Mesodermal cell (in vitro differentiated cells): ENCODE measurements around the gene MRGPRE. TPM values are rescaled to one million over a fixed set of nuclear protein-coding genes. Genes with fewer than 3 reads are reported as not detected.
"Not testable (repeated sequence)": the region's sequence is repeated elsewhere in the genome, so short reads cannot be mapped to it uniquely, and the experiment has no call there.

Experiments
- H3K27ac ChIP-seq: 2 replicates; pipeline ENCODE4 v1.7.0; 2013; ENCODE audit warnings: mild to moderate bottlenecking, low read depth, low read length, moderate library complexity; ENCODE audit not compliant: severe bottlenecking
- H3K36me3 ChIP-seq: 2 replicates; pipeline ENCODE4 v1.7.1; 2013; ENCODE audit warnings: mild to moderate bottlenecking, low read length, moderate library complexity; ENCODE audit not compliant: control insufficient read depth, insufficient read depth
- H3K4me1 ChIP-seq: one replicate; pipeline ENCODE4 v1.7.1; 2013; ENCODE audit warnings: mild to moderate bottlenecking, low read length; ENCODE audit not compliant: insufficient read depth, control insufficient read depth, poor library complexity, severe bottlenecking
- H3K4me3 ChIP-seq: 2 replicates; pipeline ENCODE4 v1.7.0; 2013; ENCODE audit warnings: low read length, control low read depth, mild to moderate bottlenecking; ENCODE audit not compliant: insufficient read depth, poor library complexity, severe bottlenecking; ENCODE audit errors: extremely low read depth
- H3K9me3 ChIP-seq: 2 replicates; pipeline ENCODE4 v1.7.1; 2013; ENCODE audit warnings: mild to moderate bottlenecking, low read length, moderate library complexity; ENCODE audit not compliant: control insufficient read depth
- WGBS, 2 experiments: methylation state at CpG; one replicate each; pipeline ENCODE4 v1.1.5; 2013; ENCODE audit warnings: missing lambda C conversion rate in 2 of 2; ENCODE audit not compliant: insufficient coverage in 2 of 2; 5-methylcytosine and 5-hydroxymethylcytosine counted together
- polyA plus RNA-seq, 2 experiments: library from polyadenylated mRNA; stranded (reverse); fragments of 50-300 nt; gene quantifications; one replicate each; pipeline ENCODE4 v1.2.3, GENCODE V29; 2013

MRGPRE gene
- not detected for polyA plus RNA-seq (2013, experiment 1 of 2)
- not detected for polyA plus RNA-seq (2013, experiment 2 of 2)

- Histone ChIP-seq H3K36me3 (no peaks in the 10 kb centered on the region), H3K4me3 (no peak within 1 kb of the TSS)
- 86 to 88% methylated on average over 38 to 39 of the region's 39 CpGs for WGBS, 2 experiments
Measured at GRCh38 chr11:3231851-3232744, at the start of gene MRGPRE. Gene MRGPRE, minus strand, starts transcription at chr11:3232417. Its CDS starts 3,618 bp downstream, at chr11:3228799.

DNA sequence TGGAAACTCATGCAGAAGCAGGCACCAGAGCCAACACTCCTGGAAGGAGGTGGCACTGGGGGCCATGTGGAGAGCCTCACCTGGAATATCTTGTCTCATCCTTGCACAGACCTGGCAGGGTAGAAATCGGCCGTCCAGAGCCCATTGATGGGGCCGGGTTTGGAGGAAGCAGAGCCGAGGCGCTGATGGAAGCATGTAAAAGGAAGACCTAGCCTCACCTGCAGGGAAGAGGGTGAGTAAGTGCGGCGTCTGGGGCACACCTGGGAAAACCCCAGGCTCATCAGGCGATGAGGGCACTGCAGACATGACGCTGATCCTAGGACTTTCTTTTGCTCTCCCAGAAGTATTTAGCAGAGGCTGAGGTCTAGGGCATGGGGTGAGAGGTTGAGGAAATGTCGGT is 48.9 kb upstream of the MRGPRE start:
- not testable (repeated sequence) for H3K9me3 ChIP-seq, H3K27ac ChIP-seq, H3K4me1 ChIP-seq, H3K4me3 ChIP-seq, H3K36me3 ChIP-seq
- no CpG with 5 or more reads among the region's 10 CpGs for WGBS, 2 experiments

More at GRCh38 chr11:3231851-3232744, at the start of gene MRGPRE:
- Histone ChIP-seq H3K4me1 (no peaks in the 10 kb centered on the region), H3K27ac (no peak within 1 kb of the TSS), H3K9me3 (no peaks in the 10 kb centered on the region)

GRCh38 chr11:3280662-3281061 is 48.4 kb upstream of the MRGPRE start:
- not testable (repeated sequence) for H3K9me3 ChIP-seq, H3K27ac ChIP-seq, H3K4me3 ChIP-seq, H3K4me1 ChIP-seq, H3K36me3 ChIP-seq
- no CpG with 5 or more reads among the region's 10 CpGs for WGBS, 2 experiments

DNA sequence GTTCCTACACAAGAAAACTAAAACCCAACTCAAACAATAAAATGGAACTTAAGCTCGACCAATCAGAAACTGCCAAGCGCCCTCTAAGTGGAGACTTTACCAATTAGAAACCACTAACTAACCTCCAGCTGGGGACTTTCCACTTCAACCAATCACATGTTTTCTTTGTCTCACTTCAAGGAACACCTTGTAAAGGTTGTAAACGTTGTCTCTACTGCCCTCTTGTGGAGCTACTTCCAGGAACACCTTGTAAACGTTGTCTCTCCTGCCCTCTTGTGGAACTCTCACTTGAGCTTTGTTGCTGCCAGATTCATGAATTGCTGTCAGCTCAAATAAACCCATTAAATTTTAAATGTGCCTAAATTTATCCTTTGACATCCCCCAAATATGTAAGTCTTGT is 46.7 kb upstream of the MRGPRE start:
- WGBS, 2 experiments = no CpG with 5 or more reads among the region's 4 CpGs
- not testable (repeated sequence) for H3K4me1 ChIP-seq, H3K36me3 ChIP-seq, H3K4me3 ChIP-seq, H3K9me3 ChIP-seq, H3K27ac ChIP-seq

- H3K9me3 ChIP-seq, H3K4me1 ChIP-seq, H3K27ac ChIP-seq, H3K36me3 ChIP-seq, H3K4me3 ChIP-seq: not testable (repeated sequence)
- WGBS, 2 experiments = no CpG with 5 or more reads among the region's 8 CpGs
Measured at GRCh38 chr11:3273629-3274028, 41.4 kb upstream of the MRGPRE start.

DNA sequence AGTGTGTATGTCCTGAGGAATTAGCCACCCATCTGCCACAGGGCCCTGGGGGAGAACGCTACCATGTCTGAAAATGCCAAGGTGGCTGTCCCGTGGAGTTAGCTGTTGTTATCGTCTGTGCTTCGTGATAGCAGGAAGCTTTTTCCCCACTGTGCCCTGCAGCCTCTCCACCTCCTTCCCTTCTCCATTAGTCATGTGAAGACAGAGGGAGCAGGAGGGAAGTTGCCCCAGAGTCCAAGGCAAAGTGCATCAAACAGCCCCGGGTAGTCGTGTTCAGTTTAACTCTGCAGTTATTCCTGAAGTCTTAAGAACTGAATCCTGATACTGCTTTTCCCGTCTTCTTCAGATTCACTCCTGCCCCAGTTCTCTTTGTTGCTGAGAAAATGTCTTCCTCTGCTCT is 30.3 kb upstream of the MRGPRE start:
- H3K4me3 ChIP-seq, H3K36me3 ChIP-seq, H3K27ac ChIP-seq, H3K4me1 ChIP-seq, H3K9me3 ChIP-seq: not testable (repeated sequence)
- no CpG with 5 or more reads among the region's 7 CpGs for WGBS, 2 experiments

- WGBS, 2 experiments = no CpG with 5 or more reads among the region's 8 CpGs
- H3K4me1 ChIP-seq, H3K4me3 ChIP-seq, H3K27ac ChIP-seq, H3K36me3 ChIP-seq, H3K9me3 ChIP-seq: not testable (repeated sequence)
Measured at GRCh38 chr11:3261831-3262230, 29.6 kb upstream of the MRGPRE start.

GRCh38 chr11:3257509-3257908 is 25.3 kb upstream of the MRGPRE start:
- not testable (repeated sequence) for H3K27ac ChIP-seq, H3K4me3 ChIP-seq, H3K36me3 ChIP-seq, H3K9me3 ChIP-seq, H3K4me1 ChIP-seq
- WGBS, 2 experiments = no CpG with 5 or more reads among the region's 1 CpG

DNA sequence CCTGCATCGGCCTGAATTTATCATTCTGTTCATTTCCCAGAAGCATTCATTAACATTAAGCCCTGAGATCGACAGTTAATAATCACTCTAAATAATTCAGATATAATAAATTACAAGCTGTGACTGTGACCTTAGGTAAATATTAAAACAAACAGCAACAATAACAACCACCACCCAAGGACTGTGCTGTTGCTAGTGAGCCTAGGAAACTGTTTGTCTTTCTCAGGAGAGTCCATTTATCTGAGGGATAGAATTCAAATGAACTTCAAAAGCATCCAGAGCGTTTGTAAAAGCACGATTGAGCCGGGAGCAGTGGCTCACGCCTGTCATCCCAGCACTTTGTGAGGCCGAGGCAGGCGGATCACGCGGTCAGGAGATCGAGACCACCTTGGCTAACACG is 23.0 kb upstream of the MRGPRE start:
- not testable (repeated sequence) for H3K4me1 ChIP-seq, H3K36me3 ChIP-seq, H3K27ac ChIP-seq, H3K9me3 ChIP-seq, H3K4me3 ChIP-seq
- WGBS, 2 experiments = no CpG with 5 or more reads among the region's 12 CpGs

- H3K36me3 ChIP-seq, H3K4me1 ChIP-seq, H3K9me3 ChIP-seq, H3K4me3 ChIP-seq, H3K27ac ChIP-seq: not testable (repeated sequence)
- WGBS, 2 experiments = no CpG with 5 or more reads among the region's 14 CpGs
Measured at GRCh38 chr11:3254773-3255172, 22.6 kb upstream of the MRGPRE start.

- H3K4me1 ChIP-seq = no peaks in the 10 kb centered on the region
- no peak overlapping the region for H3K27ac ChIP-seq
- H3K9me3 ChIP-seq = peaks cover 8% of the 10 kb centered on the region
- no peaks in the 10 kb centered on the region for H3K36me3 ChIP-seq
- H3K4me3 ChIP-seq = no peak overlapping the region
Measured at GRCh38 chr11:3245071-3245470, 12.9 kb upstream of the MRGPRE start.
